ENCODE measurements around the gene NKRF. TPM values are rescaled to one million over a fixed set of nuclear protein-coding genes. Genes with fewer than 3 reads are reported as not detected.
A peak's percentile ranks its signal among the peaks of the same experiment; 100 is the strongest.

The NKRF gene
- total RNA-seq, 2 donors from 2014 or later, result 6.0 to 8.9 TPM

- no peak for DNase-seq
- no peak overlapping the region for H3K9ac ChIP-seq (ENCODE audit: low read depth in 2 of 2, low read length in 2 of 2)
- H3K27ac ChIP-seq, result no peak overlapping the region
- no peak overlapping the region for H3K4me3 ChIP-seq
- H3K4me1 ChIP-seq, result no peaks in the 10 kb centered on the region
- TF ChIP-seq CTCF (IDR thresholded peaks at IDR 0.05), result no peak
- intact Hi-C loops (cut with DNase I), result no loop called here
- H3K36me3 ChIP-seq, result no peaks in the 10 kb centered on the region
- H3K27me3 ChIP-seq, result no peaks in the 10 kb centered on the region
- H3K9me3 ChIP-seq, result no peaks in the 10 kb centered on the region
Measured at GRCh38 chrX:119624417-119624816, 18.2 kb upstream of the NKRF start.

GRCh38 chrX:119622356-119623232 is 16.4 kb upstream of the NKRF start:
- Histone ChIP-seq H3K4me1 (no peaks in the 10 kb centered on the region), H3K27me3 (no peaks in the 10 kb centered on the region), H3K36me3 (no peaks in the 10 kb centered on the region), H3K9ac (ENCODE audit: low read depth in 2 of 2, low read length in 2 of 2) (no peak overlapping the region), H3K9me3 (no peaks in the 10 kb centered on the region), H3K27ac (no peak overlapping the region), H3K4me3 (no peak overlapping the region)
- intact Hi-C loops (cut with DNase I), result no loop called here
- DNase-seq, result peak; percentile 49
- no peak for TF ChIP-seq CTCF (IDR thresholded peaks at IDR 0.05)

DNA sequence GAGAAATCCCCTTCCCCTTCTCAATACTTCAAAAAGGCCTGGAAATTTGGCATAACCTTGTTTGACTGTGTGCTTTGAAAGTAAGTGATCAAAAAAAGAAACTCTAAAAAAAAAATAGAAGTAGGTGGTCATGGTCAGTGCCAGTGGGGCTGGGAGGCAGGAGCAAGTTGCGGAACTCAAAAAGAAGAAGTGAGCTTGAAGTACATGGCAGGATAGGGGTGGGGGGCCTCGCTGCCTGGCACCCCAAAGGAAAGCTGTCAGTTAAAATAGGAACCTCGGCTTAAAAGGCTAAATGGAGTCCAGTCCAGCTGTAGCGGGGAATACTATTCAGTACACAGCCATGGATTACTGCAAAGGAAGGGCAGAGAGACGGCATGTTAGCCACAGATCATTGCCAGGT is 12.2 kb upstream of the NKRF start:
- no peaks in the 10 kb centered on the region for H3K36me3 ChIP-seq
- H3K9ac ChIP-seq (ENCODE audit: low read depth in 2 of 2, low read length in 2 of 2), result no peak overlapping the region
- H3K4me1 ChIP-seq, result no peaks in the 10 kb centered on the region
- H3K9me3 ChIP-seq, result no peaks in the 10 kb centered on the region
- intact Hi-C loops (cut with DNase I), result loop anchor here (10.0 kb wide), 1 partner anchor 116 kb away; no protein-coding TSS in a partner anchor
- DNase-seq, result no peak
- H3K27ac ChIP-seq, result no peak overlapping the region
- no peak for TF ChIP-seq CTCF (IDR thresholded peaks at IDR 0.05)
- H3K27me3 ChIP-seq, result no peaks in the 10 kb centered on the region
- no peak overlapping the region for H3K4me3 ChIP-seq

GRCh38 chrX:119617517-119618164 is 11.4 kb upstream of the NKRF start:
- Histone ChIP-seq H3K36me3 (no peaks in the 10 kb centered on the region), H3K27ac (no peak overlapping the region), H3K4me1 (no peaks in the 10 kb centered on the region), H3K27me3 (no peaks in the 10 kb centered on the region), H3K4me3 (no peak overlapping the region), H3K9me3 (no peaks in the 10 kb centered on the region), H3K9ac (ENCODE audit: low read depth in 2 of 2, low read length in 2 of 2) (no peak overlapping the region)
- intact Hi-C loops (cut with DNase I), result loop anchor here (10.0 kb wide), 1 partner anchor 117 kb away; no protein-coding TSS in a partner anchor
- TF ChIP-seq CTCF (IDR thresholded peaks at IDR 0.05), result no peak
- DNase-seq, result no peak

DNA sequence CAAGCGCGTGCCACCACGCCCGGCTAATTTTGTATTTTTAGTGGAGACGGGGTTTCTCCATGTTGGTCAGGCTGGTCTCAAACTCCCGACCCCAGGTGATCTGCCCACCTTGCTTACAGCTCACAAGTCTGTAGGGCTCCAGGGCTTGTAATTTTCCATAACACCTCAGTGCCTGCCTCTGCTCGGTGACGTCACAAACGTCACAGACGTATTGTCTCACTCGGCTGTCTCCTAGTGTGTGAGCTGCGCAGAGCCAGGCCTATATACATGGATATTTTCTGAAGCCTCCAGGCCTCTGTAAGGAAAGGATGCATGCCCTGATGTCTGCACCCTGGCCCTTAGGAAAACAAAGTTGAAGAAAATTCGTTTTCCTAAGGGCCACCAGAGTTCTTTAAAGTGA is 8.6 kb upstream of the NKRF start:
- Histone ChIP-seq H3K9me3 (no peaks in the 10 kb centered on the region), H3K9ac (ENCODE audit: low read depth in 2 of 2, low read length in 2 of 2) (no peak overlapping the region), H3K27me3 (no peaks in the 10 kb centered on the region), H3K4me3 (no peak overlapping the region), H3K4me1 (no peaks in the 10 kb centered on the region), H3K36me3 (no peaks in the 10 kb centered on the region), H3K27ac (no peak overlapping the region)
- TF ChIP-seq CTCF (IDR thresholded peaks at IDR 0.05), result no peak
- intact Hi-C loops (cut with DNase I), result loop anchor here (10.0 kb wide), 1 partner anchor 120 kb away; no protein-coding TSS in a partner anchor
- DNase-seq, result no peak
